ENCODE results near the gene ITPRIP.

Gene ITPRIP, protein sequence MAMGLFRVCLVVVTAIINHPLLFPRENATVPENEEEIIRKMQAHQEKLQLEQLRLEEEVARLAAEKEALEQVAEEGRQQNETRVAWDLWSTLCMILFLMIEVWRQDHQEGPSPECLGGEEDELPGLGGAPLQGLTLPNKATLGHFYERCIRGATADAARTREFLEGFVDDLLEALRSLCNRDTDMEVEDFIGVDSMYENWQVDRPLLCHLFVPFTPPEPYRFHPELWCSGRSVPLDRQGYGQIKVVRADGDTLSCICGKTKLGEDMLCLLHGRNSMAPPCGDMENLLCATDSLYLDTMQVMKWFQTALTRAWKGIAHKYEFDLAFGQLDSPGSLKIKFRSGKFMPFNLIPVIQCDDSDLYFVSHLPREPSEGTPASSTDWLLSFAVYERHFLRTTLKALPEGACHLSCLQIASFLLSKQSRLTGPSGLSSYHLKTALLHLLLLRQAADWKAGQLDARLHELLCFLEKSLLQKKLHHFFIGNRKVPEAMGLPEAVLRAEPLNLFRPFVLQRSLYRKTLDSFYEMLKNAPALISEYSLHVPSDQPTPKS

DNA sequence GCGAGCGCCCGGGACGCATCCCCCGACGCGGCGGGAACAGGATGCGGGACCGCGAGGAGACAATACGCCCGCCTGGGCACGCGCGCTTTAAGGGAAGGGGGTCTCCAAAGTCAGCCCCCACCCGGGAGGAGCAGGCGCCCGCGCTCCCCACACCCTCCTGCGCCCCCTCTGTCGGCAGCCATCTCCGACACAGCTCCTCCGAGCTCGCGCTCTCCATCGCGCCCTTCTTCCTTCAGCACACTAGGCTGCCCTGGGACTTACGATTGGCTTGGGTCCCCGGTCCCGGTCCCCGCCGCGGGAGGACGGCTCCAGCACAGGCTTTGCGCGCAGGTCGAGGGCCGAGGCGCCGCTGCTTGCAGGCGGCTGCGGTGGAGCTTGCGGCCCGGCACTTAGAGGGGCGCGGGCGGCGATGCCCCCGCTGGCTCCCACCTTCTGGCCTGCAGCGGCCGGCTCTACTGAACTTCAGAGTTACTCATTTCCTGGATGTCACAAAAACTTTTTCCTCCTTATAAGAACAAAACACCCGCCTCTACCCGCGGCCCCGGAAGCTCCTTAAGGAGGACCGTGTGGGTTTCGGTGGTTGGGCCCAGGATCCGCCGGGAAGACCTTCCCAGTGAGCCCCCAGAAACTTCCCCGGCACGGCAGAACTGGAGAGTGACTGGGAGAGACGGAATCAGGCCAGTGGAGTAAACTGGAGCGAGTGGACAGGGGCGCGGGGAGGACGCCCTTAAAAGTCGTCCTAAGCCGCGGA, at the start of gene ITPRIP:
Gene ITPRIP (minus strand): TSS at position 481 of the 751 bp plus-strand sequence. CDS start 22,414 bp downstream, outside the sequence.
- peak; percentile 90 for DNase-seq

DNA sequence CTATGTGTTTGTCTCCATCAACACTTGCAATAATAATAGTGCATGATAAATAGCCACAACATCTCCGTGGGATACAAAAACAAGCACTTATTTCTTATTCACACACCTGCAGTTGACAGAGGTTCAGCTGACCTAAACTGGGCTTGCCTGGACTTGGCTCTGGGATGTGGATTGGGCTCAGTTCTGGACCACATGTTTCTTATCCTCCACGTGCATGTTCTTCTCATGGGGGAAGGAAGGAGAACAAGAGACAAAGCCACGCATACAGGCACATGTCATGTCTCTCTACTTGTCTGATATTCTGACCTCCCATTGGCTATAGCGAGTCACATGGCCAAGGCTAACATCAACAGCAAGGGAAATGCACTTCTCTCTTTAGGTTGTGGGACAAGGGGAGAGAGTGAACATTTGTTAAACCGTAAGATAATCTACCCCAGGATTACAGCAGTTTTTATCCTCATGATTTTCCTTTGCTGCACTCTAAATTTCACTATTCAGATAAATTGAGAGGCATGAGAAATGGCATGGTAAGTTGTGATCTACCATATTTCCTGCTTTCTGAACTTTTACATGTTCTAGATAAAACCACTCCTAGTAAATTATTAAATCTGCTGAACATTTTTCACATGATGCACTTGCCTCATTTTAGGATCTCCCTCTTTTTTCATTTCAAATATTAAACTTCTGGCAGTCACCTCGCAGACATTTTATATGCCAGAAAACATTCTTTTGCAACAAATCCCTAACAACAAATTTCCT, 49.0 kb upstream of the ITPRIP start:
- no peak for DNase-seq

DNA sequence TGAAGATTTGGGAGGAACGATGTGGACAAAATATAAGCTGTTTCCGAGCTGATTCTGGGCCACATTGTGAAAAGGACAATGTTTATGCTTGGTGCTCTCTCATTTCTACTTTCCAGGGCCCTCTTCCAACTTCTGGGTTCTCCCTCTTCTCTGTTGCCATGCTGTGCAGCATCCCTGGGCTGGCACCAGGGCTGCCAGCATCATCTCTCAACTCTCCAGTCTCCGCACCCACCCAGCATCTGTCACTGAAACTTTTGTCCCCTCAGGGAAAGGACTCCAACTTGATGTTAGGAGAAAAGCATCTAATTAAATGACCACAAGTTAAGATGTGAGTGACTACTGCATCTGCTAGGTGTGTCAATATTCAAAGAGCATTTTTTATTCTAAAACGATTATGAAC, 42.1 kb upstream of the ITPRIP start:
- no peak for DNase-seq

DNA sequence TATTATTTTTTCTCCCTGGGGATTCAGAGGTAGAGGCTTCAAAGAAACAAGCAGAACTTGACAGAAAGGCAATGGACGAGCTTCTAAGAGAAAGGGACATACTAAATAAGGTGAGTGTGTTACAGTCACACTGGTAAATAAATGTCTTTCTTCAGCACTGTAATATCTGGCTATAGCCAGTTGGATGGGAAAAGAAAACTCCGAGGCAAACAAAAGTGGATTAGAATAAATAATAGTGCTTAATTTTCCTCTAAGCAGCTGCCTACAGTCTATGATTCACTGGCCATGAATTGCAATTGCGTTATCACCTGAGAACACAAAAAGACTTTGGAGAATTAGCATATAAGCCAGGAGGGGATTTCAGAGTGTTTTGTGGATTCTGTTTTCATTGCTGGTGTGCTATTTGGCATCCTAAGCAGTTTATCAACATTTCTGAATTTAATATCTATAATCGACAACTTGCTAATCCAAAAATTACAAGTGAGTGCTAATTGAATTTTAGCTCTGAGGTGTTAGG, 38.6 kb upstream of the ITPRIP start:
- no peak for DNase-seq

DNA sequence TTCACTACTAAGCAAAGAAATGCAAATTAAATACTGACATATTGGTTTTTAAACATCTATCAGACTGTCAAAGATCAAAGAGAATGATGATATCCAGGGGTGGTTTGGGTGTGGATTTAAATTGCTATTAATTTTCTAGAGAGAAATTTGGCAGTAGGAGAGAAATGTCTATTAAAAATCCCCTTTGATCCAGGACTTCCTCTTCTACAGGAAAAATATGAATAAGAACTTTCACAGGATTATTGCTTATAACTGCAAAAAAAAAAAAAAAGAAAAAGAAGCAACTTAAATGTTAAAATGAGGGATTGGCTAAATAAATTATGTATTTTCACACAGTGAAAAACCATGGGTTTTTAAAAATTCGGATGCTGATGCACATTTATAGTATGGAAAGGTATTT, 36.3 kb upstream of the ITPRIP start:
- no peak for DNase-seq

DNA sequence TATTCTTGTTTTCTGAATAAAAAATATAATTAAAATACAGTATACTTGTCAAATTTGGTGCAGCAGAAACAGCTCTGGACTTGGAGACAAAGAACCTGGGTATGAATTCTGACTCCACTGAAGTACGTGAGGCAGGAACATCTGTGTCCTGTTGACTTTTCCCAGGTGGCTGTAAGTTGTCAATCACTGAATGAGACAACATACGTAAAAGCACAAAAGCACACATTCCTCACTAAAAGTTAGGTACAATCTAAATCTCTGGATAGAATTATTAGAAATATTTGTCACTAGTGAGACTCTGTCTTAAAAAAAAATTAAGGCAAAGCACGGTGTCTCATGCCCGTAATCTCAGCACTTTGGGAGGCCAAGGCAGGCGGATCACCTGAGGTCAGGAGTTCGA, 33.5 kb upstream of the ITPRIP start:
- no peak for DNase-seq

DNA sequence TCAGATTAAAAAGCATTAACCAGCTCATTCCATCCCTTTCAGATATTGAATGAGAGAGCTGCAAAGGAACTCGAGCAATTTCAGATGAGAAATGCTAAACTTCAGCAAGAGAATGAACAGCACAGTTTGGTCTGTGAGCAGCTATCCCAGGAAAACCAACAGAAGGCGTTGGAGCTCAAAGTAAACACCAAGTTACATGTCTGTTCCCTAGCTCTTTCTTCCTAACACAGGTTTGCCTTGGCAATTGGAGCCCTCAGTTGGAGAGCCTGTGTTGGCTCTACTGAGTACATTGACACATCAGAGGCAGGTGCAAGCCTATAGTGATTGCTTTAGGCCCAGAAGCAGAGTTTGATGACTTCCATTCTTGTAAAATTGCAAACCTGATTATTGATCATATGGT, 30.1 kb upstream of the ITPRIP start:
- DNase-seq = no peak

DNA sequence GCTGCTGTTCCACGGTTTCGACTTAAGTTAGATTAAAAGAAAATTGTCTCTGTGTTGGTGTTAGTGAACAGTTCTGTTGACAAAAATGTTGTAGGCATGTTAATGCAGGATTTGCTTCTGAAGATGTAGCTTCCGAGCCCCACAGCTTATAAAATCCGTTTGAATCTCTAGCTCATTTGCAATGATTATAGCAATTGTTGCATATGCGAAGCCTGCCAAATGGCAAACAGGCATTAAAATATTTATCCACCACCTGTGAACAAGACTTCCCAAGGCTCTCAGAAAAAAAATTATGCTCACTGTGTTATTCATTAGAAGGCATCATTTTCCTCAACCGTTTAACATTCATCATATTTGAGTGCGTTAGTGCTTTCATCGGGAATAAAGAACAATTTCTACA, 29.6 kb upstream of the ITPRIP start:
- DNase-seq = no peak

DNA sequence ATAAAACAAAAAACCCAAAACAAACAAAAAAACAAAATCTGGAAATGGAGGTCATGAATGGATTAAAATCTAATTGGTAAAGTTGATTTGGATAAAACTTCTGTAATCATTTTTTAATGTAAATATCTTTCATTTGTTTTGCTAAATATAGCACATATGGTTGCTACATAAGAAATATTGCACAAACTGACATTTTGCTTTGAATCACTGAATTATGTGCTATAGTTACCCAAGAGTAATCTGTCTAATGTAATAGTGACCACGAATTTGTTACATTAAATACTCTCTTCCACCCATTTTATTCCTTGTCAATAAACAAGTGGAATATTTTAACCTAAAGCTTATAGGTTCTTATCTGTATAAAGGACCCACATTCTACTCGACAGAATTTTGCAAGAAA, 21.5 kb upstream of the ITPRIP start:
- DNase-seq = no peak

DNA sequence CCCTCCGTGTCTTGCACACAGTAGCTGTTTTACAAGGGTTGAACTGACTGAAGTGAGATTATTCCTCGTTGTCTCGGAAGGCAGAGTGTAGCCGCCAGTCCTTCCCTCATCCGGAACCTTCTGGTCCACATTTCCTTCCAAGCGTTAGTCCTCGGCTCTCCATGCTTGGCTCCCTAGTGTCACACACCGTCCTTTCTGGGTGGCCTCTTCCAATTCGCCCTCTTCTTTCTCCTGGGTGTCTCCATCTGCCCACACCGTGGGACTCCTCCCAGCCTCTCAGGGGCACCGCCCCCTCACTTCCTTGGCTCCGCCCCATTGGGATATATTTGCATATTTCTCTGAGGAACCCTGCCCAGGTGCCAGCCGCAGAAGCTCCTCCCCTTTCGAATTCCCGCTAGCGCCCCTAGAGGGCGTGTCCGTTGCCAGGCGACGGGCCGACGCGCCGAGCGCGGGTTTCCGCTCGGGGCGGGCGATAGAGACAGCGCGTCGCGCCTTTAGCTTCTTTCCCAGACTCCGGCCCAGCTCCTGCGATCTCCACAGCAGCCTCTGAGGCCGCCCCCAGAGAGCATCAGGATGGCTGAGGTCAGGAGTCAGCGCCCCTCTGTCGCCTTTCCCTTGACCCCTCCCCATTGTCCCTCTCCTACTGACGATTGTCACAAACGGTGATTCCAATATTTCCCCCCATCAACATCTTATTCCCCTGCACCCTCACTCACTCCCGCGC, 15.2 kb upstream of the ITPRIP start, which contains the start of gene CFAP58:
Gene CFAP58 (plus strand): TSS at position 509 of the 724 bp plus-strand sequence. CDS start 65 bp downstream, at position 574.
- DNase-seq = peak; percentile 96

DNA sequence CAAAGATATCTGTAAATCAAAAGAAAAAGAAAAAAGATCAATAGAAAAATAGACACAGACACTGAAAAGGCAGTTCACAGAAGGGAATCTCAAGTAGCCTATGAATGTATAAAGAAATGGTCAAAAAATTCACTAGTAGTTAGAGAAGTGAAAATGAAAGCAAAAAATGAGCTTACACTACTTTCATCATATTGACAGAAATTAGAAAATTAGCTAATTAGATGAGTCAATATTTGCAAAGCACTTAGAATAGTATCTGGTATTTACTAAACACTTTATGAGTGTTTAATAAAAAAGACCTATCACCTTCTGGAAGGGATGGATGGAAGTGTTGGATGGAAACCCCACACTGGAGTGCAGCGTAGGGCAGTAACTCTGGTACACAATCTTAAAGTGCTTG, 13.7 kb upstream of the ITPRIP start:
- no peak for DNase-seq

DNA sequence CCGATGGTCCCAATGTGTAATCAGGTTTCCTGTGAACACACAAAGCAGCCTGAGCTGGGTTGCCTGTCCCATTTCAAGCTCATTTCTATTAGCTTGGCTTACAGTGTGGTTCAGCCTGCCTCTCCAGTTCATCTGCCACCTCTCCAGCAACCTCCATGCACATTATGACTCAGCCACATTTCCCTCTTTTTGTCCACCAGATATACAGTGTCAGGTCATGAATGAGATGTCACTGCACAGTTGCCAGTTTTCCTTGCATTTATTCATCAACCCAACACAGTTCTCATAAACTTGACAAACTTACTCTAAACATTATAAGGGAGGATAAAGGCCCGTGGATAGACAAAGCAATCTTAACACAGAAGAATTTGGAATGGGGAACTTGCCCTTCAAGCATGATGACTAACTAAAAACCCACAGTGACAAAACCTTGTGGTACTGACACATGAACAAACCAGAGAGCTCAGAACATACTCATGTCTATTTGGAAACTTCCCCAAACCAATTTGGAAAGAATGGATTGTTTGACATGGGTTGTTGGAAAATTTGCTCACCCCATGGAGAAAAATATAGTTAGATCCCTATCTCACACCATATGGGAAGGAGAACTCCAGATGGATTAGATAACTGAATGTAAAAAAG, 12.9 kb upstream of the ITPRIP start:
- DNase-seq = no peak

DNA sequence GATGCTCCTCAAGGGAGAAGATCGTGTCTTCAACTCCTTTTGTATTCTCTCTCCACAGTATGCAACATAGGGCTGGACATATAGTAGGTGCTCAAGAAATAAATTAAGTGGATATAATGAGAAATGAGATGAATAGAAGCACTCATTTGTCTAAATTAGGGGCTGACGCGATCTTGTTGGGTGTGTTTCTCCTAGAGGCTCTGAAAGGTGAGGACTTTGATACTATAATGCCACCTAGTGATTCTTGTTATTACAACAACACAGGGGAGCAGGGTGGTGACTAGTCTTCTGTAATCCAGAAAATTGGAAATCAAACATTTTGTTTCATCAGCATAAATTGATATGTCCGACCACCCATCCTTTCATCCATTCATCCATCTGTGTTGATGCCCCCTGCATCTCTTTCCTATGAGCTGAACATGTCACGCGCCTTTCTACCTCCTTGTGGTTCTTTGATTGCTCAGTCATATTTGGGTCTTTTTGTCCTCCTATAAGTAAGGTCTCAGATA, 11.9 kb upstream of the ITPRIP start:
- no peak for DNase-seq

DNA sequence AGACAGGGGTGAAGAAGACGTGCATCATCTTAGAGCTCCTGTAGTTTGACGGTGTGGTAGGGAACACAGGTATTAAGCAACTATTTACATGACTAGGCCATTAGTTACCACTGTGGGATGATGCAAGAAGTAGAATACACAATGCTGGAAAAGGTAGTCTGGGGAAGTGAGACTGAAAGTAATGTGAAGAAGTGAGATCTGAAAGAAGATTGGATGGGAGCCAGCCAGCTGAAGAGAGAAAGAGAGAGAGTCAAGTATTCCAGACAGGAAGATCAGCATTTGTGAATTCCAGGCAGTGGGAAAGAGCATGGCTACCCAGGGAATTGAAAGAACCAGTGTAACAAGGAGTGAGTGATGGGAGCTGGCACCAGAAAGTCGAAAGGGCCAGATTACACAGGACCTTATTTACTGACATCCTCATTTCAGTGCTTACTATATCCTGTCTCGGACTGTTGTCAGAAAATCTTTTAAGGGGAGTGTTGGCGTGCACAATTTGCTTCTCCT, 11.4 kb upstream of the ITPRIP start:
- DNase-seq = no peak

DNA sequence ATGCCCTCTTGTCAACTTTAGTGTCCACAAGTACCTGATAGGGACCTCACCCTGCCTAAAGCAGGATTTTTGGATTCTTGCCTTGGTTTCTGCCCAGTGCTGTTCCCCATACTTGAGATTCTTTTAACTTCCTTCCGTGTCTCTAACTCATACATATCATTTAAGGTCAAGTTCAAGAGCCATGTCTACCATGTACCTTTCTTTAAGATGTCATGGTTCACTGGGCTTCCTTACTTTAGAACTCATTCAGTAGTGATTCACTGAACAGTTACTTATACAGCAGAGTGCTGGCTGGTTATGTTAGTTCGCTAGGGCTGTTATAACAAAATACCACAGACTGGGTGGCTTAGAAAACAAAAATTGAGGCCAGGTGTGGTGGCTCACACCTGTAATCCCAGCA, 10.3 kb upstream of the ITPRIP start:
- no peak for DNase-seq

DNA sequence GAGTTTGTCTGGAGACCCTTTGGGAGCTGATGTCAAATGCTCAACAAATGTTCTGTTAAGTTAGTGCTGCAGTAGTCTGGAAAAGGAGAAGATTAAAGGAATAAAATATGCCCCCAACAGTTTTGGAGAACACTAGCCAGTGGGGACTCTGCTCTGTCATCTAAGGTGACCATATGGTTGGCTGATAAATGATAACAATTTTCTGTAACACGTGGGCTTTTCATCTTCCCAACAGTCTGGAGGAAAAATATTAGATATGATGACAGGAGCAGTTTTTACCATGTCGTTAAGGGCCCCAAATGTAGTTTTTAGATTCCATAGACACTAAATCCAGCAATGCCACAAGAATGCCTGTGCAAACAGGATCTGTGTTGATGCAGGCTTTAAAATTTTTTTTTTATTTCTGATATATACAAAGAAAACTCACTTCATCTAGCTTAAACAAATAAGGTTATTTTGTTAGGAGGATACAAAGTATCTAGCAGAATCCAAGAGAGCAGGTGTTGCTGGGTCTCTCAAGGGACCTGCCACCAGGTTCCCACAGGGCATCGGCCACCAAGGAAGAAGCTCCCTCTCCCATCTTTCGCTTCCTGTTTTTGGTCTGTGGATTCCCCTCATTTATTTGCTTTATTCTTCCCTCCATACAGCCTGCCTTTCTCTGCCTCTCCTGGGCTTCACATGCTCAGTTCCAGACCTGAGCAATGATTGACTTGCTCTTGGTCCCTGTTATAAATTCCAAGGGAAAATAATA, 9.2 kb upstream of the ITPRIP start:
- no peak for DNase-seq

DNA sequence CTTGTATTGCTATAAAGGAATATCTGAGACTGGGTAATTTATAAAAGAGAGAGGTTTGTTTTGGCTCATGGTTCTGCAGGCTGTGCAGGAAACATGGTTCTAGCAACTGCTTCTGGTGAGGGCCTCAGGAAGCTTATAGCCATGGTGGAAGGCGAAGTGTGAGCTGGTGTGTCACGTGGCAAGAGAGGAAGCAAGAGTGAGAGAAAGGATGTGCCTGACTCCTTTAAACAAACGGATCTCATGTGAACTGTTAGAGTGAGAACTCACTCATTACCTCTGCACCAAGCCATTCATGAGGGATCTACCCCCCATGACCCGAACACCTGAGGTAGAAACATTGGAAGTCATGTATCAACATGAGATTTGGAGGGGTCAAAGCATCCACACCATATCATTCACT, 7.7 kb upstream of the ITPRIP start:
- no peak for DNase-seq

DNA sequence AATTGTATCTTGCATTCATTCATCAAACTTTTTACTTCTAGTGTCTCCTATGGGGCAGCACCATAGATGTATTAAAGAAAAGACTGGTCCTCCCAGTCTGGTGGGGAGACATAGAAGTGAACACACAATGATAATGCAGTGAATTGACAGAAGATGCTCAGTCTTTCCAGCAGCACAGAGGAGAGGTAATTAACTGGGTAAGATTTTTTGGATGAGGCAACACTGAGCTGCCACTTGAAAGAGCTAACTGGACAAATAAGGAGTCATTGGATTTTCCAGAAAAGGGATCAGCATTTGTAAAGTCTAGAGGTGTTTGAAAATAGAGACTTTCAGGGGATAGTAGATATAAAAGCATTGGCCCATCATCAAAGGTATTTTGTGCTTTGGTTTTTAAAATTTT, 7.2 kb upstream of the ITPRIP start:
- DNase-seq = no peak

DNA sequence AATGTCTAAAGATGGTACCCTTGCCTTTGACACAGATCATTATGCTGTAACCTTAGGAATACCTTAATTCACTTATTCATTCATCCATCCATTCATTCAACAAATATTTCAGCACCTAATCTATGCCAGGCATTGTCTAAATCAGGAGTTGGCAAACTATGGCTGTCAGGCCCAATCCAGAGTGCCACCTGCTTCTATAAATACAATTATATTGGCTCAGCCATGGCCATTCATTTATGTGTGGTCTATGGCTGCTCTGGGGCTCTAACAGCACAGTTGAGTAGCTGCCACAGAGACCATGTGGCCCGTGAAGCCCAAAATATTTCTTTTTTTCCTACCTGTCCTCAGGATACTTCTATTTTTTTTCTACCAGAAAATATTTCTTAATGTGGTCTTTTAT, 6.0 kb upstream of the ITPRIP start:
- no peak for DNase-seq

DNA sequence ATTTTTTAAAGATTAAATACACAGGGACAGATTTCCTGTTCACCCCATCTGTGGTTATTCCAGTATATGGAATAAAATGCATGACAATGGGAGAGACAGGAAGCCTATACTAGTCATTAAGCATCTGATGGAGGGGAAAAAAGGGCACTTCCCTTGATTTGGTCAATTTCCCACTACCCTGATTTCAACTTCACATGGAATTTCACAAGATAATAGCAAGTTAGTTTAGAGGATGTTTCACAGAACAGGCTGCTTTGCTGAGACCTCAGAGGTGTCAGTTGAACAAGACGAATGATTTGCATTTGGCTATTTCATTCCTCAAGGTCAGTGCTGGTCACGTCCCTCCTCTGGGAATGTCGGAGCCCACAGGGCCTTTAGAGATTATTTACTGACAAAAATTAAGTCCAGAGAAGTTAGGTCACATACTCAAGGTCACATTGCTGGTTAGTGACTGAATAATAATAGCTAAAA, 4.7 kb upstream of the ITPRIP start:
- no peak for DNase-seq

Data from activated effector memory CD4-positive, alpha-beta T cell treated with anti-CD3 and anti-CD28 coated beads, Interleukin-2, amount 50 U/mL, for 16 hours (primary cell).